ENCODE measurements around the gene FALEC. TPM values are rescaled to one million over a fixed set of nuclear protein-coding genes. Genes with fewer than 3 reads are reported as not detected.

Gene FALEC
- total and polyA plus RNA-seq, 2 of the 8 experiments (the other 6 are each of a cell fraction or from before 2014, with no cell fraction given) = not detected

DNA sequence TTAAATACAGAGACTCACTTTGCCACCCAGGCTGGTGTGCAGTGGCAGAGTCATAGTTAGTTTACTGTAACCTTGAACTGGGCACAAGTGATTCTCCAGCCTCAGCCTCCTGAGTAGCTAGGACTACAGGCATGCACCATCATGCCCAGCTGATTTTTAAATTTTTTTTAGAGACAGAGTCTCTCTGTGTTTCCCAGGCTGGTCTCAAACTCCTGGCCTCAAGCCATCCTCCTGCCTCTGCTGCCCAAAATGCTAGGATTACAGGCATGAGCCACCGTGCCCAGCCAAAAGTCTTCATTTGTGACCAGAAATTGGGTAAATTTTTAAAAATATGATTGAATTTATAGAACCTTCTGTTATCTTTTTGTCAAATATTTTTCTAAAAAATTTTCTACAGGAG, 46.3 kb upstream of the FALEC start:
- DNase-seq (ENCODE audit: low read depth in 1 of 2, low spot score in 2 of 2) (no peak), FAIRE-seq (no peak)
- no peak overlapping the region for H2BK120ac ChIP-seq (replicated peaks; ENCODE audit: low read depth, low read length)
- no peak overlapping the region for H2AK5ac ChIP-seq (ENCODE audit: low read depth, low read length)
- WGBS, 2 experiments (ENCODE audit: extremely low coverage in 1 of 2, insufficient coverage in 1 of 2, insufficient read length in 1 of 2, insufficient replicate concordance in 2 of 2, low coverage in 1 of 2, low lambda C conversion rate in 2 of 2, missing lambda C conversion rate in 1 of 2) = 94% methylated on average over 1 of the region's 1 CpG; no CpG with 5 or more reads in 1 of the 2 experiments
- no peak overlapping the region for H3K14ac ChIP-seq (ENCODE audit: insufficient read length)
- no peak overlapping the region for H4K91ac ChIP-seq (replicated peaks; ENCODE audit: insufficient read length, low read length)
- no peak overlapping the region for H3K4me2 ChIP-seq (ENCODE audit: insufficient read depth in 1 of 2, low read depth in 2 of 2, low read length in 2 of 2)
- H3K56ac ChIP-seq (replicated peaks; ENCODE audit: insufficient read length, low read depth, low read length) = no peak overlapping the region
- H3K9ac ChIP-seq (replicated peaks in 1 of 4; ENCODE audit: extremely low read depth in 1 of 4, low read depth in 3 of 4, low read length in 3 of 4) = no peak overlapping the region
- H3K18ac ChIP-seq (ENCODE audit: extremely low read depth, low read length) = no peak overlapping the region
- H3K4ac ChIP-seq (replicated peaks; ENCODE audit: insufficient read length, low read depth, low read length) = no peak overlapping the region
- no peak overlapping the region for H2BK20ac ChIP-seq (ENCODE audit: low read length)
- no peaks in the 10 kb centered on the region for H3K27me3 ChIP-seq (replicated peaks in 1 of 4; ENCODE audit: control insufficient read depth in 3 of 4, extremely low read depth in 1 of 4, insufficient read depth in 3 of 4, low read length in 3 of 4)
- peaks cover 19 to 47% (median 29%) of the 10 kb centered on the region in 4 experiments for H3K36me3 ChIP-seq (ENCODE audit: control insufficient read depth in 2 of 4, insufficient read depth in 4 of 4, low read length in 3 of 4)
- no peaks in the 10 kb centered on the region for H3K79me2 ChIP-seq (ENCODE audit: control insufficient read depth in 1 of 2, insufficient read depth in 2 of 2, low read length in 2 of 2)
- ChIA-PET CTCF (ENCODE audit: partially characterized antibody) (interaction anchor here (0.6 to 1.1 kb wide), 4 partner anchors 64 to 501 kb away, joined by 3 to 4 read pairs (median 3); no protein-coding TSS in a partner anchor), POLR2A (ENCODE audit: partially characterized antibody) (no interaction called here)
- no peak overlapping the region for H2AFZ ChIP-seq (ENCODE audit: low read length)
- no peaks in the 10 kb centered on the region for H3K9me3 ChIP-seq (ENCODE audit: insufficient read depth in 2 of 2, low read depth in 1 of 2, low read length in 1 of 2)
- H4K5ac ChIP-seq (ENCODE audit: insufficient read length, low read depth, low read length) = no peak overlapping the region
- no peak overlapping the region for H2BK5ac ChIP-seq (ENCODE audit: low read depth, low read length)
- H3K27ac ChIP-seq (ENCODE audit: low read depth, low read length) = no peak overlapping the region
- H4K8ac ChIP-seq (ENCODE audit: extremely low read depth, insufficient read depth, low read length) = no peak overlapping the region
- no peak overlapping the region for H2BK12ac ChIP-seq (ENCODE audit: low read depth, low read length)
- no peaks in the 10 kb centered on the region for H3K79me1 ChIP-seq (ENCODE audit: low read depth, low read length)
- TF ChIP-seq TEAD4 (IDR thresholded peaks at IDR 0.05; ENCODE audit: low read depth, low read length) (no peak), KDM1A (IDR thresholded peaks at IDR 0.05; ENCODE audit: borderline replicate concordance, low read length) (no peak), JUND (IDR thresholded peaks at IDR 0.05; ENCODE audit: low read length) (no peak), GTF2F1 (IDR thresholded peaks at IDR 0.05; ENCODE audit: borderline replicate concordance, low read depth, low read length) (no peak), HDAC2 (IDR thresholded peaks at IDR 0.05; ENCODE audit: borderline replicate concordance in 1 of 2, low read depth in 2 of 2, low read length in 2 of 2) (no peak), CBX8 (IDR thresholded peaks at IDR 0.05; ENCODE audit: borderline replicate concordance, low read depth, low read length) (no peak), CBX5 (IDR thresholded peaks at IDR 0.05; ENCODE audit: low read depth, low read length) (no peak), NANOG (IDR thresholded peaks at IDR 0.05; ENCODE audit: insufficient read depth, low read depth, low read length, poor library complexity, severe bottlenecking) (no peak), SP2 (IDR thresholded peaks at IDR 0.05; ENCODE audit: low read length) (no peak), TAF7 (optimal IDR thresholded peaks at IDR 0.05; ENCODE audit: borderline replicate concordance, low read depth, low read length) (no peak), CHD2 (IDR thresholded peaks at IDR 0.05; ENCODE audit: low read length) (no peak), BACH1 (IDR thresholded peaks at IDR 0.05; ENCODE audit: low read length) (no peak), JUN (IDR thresholded peaks at IDR 0.05; ENCODE audit: low read depth, low read length) (no peak), CTBP2 (IDR thresholded peaks at IDR 0.05; ENCODE audit: borderline replicate concordance, insufficient read depth, insufficient read length, low read length) (no peak)
- H3K23ac ChIP-seq (ENCODE audit: insufficient read length) = no peak overlapping the region
- H3K4me1 ChIP-seq (replicated peaks in 1 of 4; ENCODE audit: control insufficient read depth in 3 of 4, insufficient read depth in 4 of 4, low read length in 3 of 4) = peaks cover 0 to 8% (median 4%) of the 10 kb centered on the region in 4 experiments; a peak in 4 of 7 replicates
- no peak overlapping the region for H2BK15ac ChIP-seq (ENCODE audit: low read length)
- H3K4me3 ChIP-seq (ENCODE audit: extremely low read depth in 1 of 4, insufficient read depth in 2 of 4, low read depth in 3 of 4, low read length in 4 of 4) = no peak overlapping the region
- peaks cover 0 to 1% of the 10 kb centered on the region in 2 experiments for H4K20me1 ChIP-seq (replicated peaks in 1 of 2; ENCODE audit: control insufficient read depth in 1 of 2, insufficient read depth in 2 of 2, low read length in 2 of 2)
- H3K23me2 ChIP-seq (ENCODE audit: low read depth, low read length) = no peaks in the 10 kb centered on the region
